NCI-H1694 treated with DMSO at 0.1 percent for 48 hours (cell line): ENCODE data around the gene TUBB1.

ENCODE experiments used
- DNase-seq: peaks from one replicate; lab custom pipeline; 2025; lab: John Stamatoyannopoulos, UW

The TUBB1 gene

GRCh38 chr20:58990651-58991445 lies 28.4 kb upstream of the TUBB1 start:
- no peak for DNase-seq

- no peak for DNase-seq
Observed at GRCh38 chr20:58991715-58992114, 27.5 kb upstream of the TUBB1 start.

GRCh38 chr20:58992911-58993310 lies 26.3 kb upstream of the TUBB1 start:
- DNase-seq: no peak

GRCh38 chr20:58993332-58994248 lies 25.6 kb upstream of the TUBB1 start:
- no peak for DNase-seq

GRCh38 chr20:58994390-58995159 lies 24.7 kb upstream of the TUBB1 start:
- no peak for DNase-seq

GRCh38 chr20:58995461-58996225 lies 23.6 kb upstream of the TUBB1 start:
- no peak for DNase-seq

- no peak for DNase-seq
Observed at GRCh38 chr20:58996226-58996611, 23.0 kb upstream of the TUBB1 start.

- DNase-seq: no peak
Observed at GRCh38 chr20:58997141-58997770, 22.0 kb upstream of the TUBB1 start.

GRCh38 chr20:58998656-58999055 lies 20.6 kb upstream of the TUBB1 start:
- DNase-seq: no peak

GRCh38 chr20:59000326-59000725 lies 18.9 kb upstream of the TUBB1 start:
- no peak for DNase-seq

- no peak for DNase-seq
Observed at GRCh38 chr20:59001068-59001448, 18.2 kb upstream of the TUBB1 start.

- DNase-seq: no peak
Observed at GRCh38 chr20:59001449-59002171, 17.6 kb upstream of the TUBB1 start.

GRCh38 chr20:59002388-59002787 lies 16.8 kb upstream of the TUBB1 start:
- no peak for DNase-seq

- DNase-seq: no peak
Observed at GRCh38 chr20:59002874-59003399, 16.3 kb upstream of the TUBB1 start.

- no peak for DNase-seq
Observed at GRCh38 chr20:59003836-59004492, 15.3 kb upstream of the TUBB1 start.

GRCh38 chr20:59004493-59004762 lies 14.8 kb upstream of the TUBB1 start:
- no peak for DNase-seq

GRCh38 chr20:59004763-59005522 lies 14.3 kb upstream of the TUBB1 start:
- DNase-seq: no peak

- DNase-seq: no peak
Observed at GRCh38 chr20:59005523-59006166, 13.6 kb upstream of the TUBB1 start.
